ENCODE results near the gene NID1.
"Not testable (repeated sequence)": the region's sequence is repeated elsewhere in the genome, so short reads cannot be mapped to it uniquely, and the experiment has no call there.

NID1 gene

GRCh38 chr1:235995511-235995910 lies 69.4 kb downstream of the NID1 start:
- DNase-seq, result no peak

GRCh38 chr1:235993652-235994051 lies 71.2 kb downstream of the NID1 start:
- no peak for DNase-seq

GRCh38 chr1:235992868-235993267 lies 72.0 kb downstream of the NID1 start:
- no peak for DNase-seq

- no peak for DNase-seq
These were observed 72.5 kb downstream of the NID1 start for GRCh38 chr1:235992346-235992745.

GRCh38 chr1:235990330-235990795 lies 74.5 kb downstream of the NID1 start:
- no peak for DNase-seq

GRCh38 chr1:235989105-235989504 lies 75.8 kb downstream of the NID1 start:
- DNase-seq, result no peak

- DNase-seq, result no peak
These were observed 78.0 kb downstream of the NID1 start for GRCh38 chr1:235986869-235987268.

- no peak for DNase-seq
These were observed 80.7 kb downstream of the NID1 start for GRCh38 chr1:235984041-235984825.

- DNase-seq, result no peak
These were observed 83.9 kb downstream of the NID1 start for GRCh38 chr1:235980976-235981375.

- DNase-seq, result no peak
These were observed 85.1 kb downstream of the NID1 start for GRCh38 chr1:235979716-235980333.

- DNase-seq, result no peak
These were observed 85.7 kb downstream of the NID1 start for GRCh38 chr1:235979176-235979575.

- no peak for DNase-seq
These were observed 88.4 kb downstream of the NID1 start for GRCh38 chr1:235976490-235976889.

GRCh38 chr1:235974616-235975015 lies 90.3 kb downstream of the NID1 start:
- DNase-seq, result no peak

GRCh38 chr1:235972691-235973090 lies 92.2 kb downstream of the NID1 start:
- DNase-seq, result not testable (repeated sequence)

- DNase-seq, result no peak
These were observed 92.6 kb downstream of the NID1 start for GRCh38 chr1:235972311-235972689.

- DNase-seq, result peak; percentile 90
These were observed 93.1 kb downstream of the NID1 start for GRCh38 chr1:235971571-235972310.

GRCh38 chr1:235971020-235971419 lies 93.9 kb downstream of the NID1 start:
- no peak for DNase-seq

GRCh38 chr1:235968831-235969230 lies 96.1 kb downstream of the NID1 start:
- DNase-seq, result no peak

GRCh38 chr1:235966134-235966533 lies 98.8 kb downstream of the NID1 start:
- DNase-seq, result not testable (repeated sequence)

- no peak for DNase-seq
These were observed 104.1 kb downstream of the NID1 start for GRCh38 chr1:235960809-235961208.

GRCh38 chr1:235958021-235958420 lies 106.9 kb downstream of the NID1 start:
- no peak for DNase-seq

GRCh38 chr1:235955777-235956176 lies 109.1 kb downstream of the NID1 start:
- no peak for DNase-seq
